HG02642 (cell line): Measurements from ENCODE around the gene NUP107.
"Not testable (repeated sequence)": the region's sequence is repeated elsewhere in the genome, so short reads cannot be mapped to it uniquely, and the experiment has no call there.

Experiments
- ATAC-seq: cut with Tn5 transposase; IDR thresholded peaks from one replicate; pipeline ENCODE4 v1.9.1; 2021; ENCODE audit warnings: mild to moderate bottlenecking; ENCODE audit not compliant: unreplicated experiment, poor library complexity

Gene NUP107

DNA sequence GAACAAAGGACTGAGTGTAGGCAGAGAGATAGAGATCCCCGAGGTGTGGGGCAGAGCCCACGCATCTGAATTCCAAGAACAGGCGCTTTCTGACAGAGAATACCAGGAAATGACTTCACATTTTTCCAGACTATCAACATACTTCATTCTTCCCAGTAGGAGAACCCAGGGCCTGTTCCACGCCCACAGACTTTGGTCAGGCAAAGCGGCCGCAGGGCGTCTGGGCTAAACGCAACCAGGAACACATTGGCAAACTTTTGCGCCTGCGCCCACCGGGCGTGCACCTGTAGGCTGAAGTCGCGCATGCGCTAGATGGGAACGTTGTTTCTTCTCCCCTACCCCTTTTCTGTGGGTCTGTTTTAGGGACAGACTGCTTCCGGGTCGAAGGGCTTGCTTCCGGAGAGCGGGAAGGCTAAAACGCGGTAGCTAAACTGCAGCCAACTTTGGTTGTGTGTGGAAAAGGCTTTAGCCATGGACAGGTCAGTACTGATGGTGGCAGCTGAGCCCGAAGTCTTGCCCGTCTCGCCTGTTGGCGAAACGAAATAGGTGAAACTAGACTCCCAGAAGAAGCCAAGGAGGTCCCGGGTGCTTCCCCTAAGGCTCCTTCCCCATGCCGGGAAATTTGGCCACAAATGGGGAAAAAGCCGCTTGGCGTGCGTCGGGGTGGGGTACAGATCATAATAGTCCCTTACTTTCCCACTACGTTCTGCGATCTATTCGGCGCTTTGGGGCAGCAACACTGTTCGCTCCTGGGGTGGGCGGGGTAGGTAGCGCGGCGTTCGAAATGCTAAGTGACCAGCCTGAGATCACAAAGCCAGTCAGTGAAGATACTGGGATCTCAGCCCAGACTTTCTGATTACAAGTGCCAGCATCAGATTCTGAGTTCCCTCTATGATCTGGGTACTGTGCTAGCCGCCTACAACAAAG, at the start of gene NUP107:
TSS of gene NUP107 (plus strand) at position 384 of the 927 bp plus-strand sequence. CDS start at position 472, 88 bp downstream.
- ATAC-seq = peak; percentile 93

DNA sequence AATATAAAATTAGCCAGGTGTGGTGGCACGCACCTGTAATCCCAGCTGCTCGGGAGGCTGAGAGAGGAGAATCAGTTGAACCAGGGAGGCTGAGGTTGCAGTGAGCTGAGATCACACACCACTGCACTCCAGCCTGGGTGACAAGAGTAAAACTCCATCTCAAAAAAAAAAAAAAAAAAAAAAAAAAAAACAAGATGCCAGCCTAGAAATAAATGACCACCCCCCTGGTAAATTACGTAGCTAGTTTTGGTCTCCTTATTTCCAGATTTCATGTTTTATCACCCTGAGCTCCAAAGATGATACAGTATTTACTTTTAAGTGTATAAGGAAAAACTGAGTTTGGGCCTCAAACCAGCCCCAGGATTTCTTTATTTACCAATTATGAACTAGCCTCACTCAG, 49.3 kb upstream of the NUP107 start:
- ATAC-seq = not testable (repeated sequence)

DNA sequence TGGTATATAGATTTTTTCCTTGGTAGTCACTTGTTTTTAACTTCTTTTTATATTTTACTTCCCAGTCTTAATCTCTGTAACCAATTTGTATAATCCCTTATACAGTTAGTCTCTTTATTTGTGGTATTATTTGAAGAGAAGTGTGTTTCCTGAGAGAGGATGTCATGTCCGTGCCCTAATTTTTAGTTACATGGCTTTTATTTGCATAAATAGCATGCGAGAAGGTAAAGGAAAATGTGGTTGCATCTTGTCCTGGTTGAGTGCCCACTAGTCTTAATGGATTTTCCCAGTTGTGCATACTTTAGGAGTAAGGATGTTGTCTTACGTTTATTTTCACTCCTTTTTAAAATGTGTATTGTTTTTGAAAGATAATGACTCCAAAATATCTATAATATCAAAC, 48.6 kb upstream of the NUP107 start:
- ATAC-seq = no peak

- ATAC-seq = no peak
These were observed 47.9 kb upstream of the NUP107 start for GRCh38 chr12:68638721-68639395.

- ATAC-seq = no peak
These were observed 47.4 kb upstream of the NUP107 start for GRCh38 chr12:68639396-68639767.

GRCh38 chr12:68641138-68641537, 45.6 kb upstream of the NUP107 start:
- peak; percentile 94 for ATAC-seq

DNA sequence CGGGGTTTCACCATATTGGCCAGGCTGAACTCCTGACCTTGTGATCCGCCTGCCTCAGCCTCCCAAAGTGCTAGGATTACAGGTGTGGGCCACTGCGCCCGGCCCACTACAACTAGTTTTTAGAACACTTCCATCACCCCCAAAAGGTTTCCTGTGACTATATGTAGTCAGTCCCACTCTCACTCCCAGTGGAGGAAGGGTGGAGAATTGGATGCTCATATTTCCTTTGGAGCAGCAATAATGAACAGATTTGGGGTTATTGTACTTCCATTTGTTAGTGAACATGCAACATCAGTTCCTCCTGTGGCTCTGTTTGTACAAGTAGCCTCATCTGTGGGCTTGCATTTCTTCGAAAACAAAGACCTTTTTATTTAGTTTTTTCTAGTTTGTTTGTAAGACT, 40.3 kb upstream of the NUP107 start:
- ATAC-seq = no peak

GRCh38 chr12:68647507-68647906, 39.3 kb upstream of the NUP107 start:
- no peak for ATAC-seq

DNA sequence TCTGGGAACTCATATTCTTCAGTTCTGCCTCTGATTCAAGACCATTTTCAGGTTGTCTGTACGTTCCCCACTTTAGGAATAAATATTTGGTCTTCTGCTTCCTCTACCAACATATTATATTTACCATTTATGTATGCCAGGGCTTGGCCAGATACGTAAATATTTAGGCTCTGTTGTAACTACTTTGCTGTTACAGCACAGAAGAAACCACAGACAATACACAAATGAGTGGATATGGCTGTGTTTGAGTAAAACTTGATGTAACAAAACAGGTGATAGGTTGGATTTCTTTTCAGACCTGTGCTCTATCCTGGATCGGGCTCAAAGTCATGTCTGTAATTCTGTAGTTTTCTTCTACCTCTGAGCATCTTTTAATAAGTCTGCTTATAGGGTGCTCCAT, 38.6 kb upstream of the NUP107 start:
- ATAC-seq = no peak

GRCh38 chr12:68665016-68665569, 21.7 kb upstream of the NUP107 start:
- no peak for ATAC-seq

GRCh38 chr12:68667291-68667690, 19.5 kb upstream of the NUP107 start:
- no peak for ATAC-seq

- no peak for ATAC-seq
These were observed 18.9 kb upstream of the NUP107 start for GRCh38 chr12:68667896-68668295.

- ATAC-seq = no peak
These were observed 15.6 kb upstream of the NUP107 start for GRCh38 chr12:68671179-68671578.

DNA sequence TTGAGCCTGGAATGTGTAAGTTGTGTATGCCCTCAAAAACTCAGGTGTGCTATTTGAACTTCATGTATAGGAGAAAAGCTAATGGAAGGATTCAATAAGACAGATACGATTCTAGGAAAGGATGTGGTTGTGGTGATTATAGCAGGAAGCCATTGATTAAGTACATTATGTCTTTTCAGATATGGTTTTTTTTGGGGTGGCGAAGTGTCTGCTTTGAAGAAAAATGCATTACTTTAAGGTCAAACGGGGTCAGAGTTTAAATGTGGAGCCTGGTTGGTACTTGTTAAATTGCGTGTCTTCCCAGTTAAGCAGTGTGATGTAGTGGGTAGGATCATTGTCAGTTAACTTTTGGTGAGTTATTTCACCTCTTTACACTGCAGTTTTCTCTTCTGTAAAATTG, 13.0 kb upstream of the NUP107 start:
- ATAC-seq = no peak

DNA sequence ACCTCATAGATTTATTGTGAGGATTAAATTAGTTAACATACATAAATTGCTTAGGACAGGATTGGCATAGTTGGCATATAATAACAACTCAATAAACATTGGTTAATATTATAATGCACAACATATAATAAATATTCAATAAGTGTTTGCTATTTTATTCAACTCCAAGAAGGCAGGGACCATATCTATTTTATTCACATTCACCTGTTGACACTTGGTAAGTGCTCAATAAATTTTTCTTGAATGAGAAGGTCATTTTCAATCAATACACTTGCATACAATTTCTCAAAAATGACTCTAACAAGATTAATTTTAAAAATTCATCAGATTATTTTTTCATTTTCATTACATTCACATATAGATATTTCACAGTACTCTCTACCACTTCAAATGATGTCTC, 12.4 kb upstream of the NUP107 start:
- ATAC-seq = no peak

- no peak for ATAC-seq
These were observed 11.5 kb upstream of the NUP107 start for GRCh38 chr12:68675101-68675842.

- ATAC-seq = not testable (repeated sequence)
These were observed 9.9 kb upstream of the NUP107 start for GRCh38 chr12:68676854-68677253.

DNA sequence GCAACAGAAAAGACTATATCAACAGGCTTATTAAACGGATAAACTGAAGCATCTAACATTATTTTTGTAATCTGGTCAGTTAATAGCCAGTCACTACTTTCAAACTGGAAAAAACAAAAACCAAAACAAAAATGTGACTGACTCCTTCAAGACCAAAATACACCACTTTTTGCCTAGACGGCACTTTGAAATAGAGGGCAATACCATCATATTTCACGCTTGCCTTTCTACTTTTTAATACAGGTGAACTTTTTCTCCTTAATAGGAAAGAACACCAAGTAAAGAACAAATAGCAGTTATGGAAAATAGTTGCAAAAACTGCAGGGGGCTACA, 550 bp upstream of the NUP107 start:
- ATAC-seq = no peak

GRCh38 chr12:68695454-68695853, 8.7 kb downstream of the NUP107 start:
- ATAC-seq = no peak

DNA sequence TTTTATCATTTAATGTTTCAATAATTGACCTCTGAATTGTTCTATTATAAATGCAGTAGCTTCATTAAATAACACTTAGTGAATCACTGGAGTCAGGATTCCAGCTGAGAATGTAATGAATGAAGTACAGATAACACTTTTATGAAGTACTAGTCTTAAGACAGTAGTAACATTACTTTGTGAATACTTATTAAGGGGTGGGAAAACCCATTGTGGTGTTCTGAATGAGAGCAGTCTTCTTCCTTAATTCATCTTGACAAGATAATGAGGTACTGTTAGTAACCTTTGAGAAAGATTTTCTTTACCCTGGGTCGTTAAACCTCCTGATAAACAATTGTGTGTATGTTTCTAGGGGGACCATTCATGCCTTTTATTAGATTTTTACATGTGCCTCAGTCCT, 12.7 kb downstream of the NUP107 start:
- no peak for ATAC-seq

DNA sequence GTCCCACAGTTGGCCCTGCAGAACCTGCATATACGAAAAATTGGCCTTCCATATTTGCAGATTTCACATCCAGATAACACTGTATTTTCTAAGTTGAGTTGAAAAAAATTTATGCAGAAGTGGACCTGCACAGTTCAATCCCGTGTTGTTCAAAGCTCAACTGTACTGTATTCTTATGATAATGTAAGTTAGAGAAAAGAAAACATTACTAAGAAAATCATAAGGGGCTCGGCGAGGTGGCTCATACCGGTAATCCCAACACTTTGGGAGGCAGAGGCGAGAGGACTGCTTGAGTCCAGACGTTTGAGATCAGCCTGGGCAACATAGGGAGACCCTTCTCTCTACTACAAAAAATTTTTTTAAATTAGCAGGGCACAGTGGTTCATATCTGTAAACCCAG, 41.0 kb downstream of the NUP107 start:
- no peak for ATAC-seq
